NCI-H510A (cell line): ENCODE data around the gene TEDC2.
A peak's percentile ranks its signal among the peaks of the same experiment; 100 is the strongest.

Experiments
- DNase-seq: peaks from one replicate; lab custom pipeline; 2025; lab: John Stamatoyannopoulos, UW

Gene TEDC2

GRCh38 chr16:2465653-2466415 is 5.9 kb downstream of the TEDC2 start:
- no peak for DNase-seq

DNA sequence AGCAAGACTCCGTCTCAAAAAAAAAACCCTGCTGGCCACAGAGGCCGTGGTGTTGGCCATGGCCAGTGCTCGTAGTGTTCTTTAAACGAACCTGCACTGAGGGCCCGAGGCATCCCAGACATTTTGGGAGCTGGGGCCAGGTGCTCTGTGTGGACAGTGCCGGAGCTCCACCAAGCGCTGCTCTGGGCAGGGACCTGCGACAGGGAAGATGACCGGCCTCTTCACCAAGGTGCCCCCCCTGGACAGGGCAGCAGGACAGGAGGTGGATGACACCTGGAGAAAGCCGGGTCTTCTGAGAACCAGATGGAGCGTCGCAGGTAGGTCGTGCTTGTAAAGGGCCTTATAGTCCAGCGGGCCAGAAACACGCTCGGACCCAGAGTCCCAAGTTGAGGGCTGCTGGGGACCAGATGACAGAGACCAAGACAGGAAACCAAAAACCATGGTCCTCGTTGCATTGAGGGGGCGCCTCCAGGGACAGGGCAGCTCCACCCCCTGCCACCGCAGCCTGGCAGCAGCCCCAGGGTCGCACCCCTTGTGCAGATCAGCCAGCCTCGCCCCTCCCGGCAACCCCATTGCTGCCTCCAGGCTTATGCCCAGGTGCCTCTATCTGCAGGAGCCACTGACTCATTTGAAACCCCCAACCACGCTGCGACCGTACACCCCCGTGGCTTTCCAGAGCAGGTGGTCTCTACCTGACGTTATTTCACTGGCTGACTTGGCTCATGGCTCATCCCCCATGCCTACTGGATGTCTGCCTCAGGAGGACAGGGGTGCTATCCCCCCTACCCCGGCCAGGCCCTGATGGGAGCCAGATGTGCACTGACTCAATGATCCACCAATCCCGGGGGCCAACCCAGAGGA is 7.0 kb downstream of the TEDC2 start:
- no peak for DNase-seq

DNA sequence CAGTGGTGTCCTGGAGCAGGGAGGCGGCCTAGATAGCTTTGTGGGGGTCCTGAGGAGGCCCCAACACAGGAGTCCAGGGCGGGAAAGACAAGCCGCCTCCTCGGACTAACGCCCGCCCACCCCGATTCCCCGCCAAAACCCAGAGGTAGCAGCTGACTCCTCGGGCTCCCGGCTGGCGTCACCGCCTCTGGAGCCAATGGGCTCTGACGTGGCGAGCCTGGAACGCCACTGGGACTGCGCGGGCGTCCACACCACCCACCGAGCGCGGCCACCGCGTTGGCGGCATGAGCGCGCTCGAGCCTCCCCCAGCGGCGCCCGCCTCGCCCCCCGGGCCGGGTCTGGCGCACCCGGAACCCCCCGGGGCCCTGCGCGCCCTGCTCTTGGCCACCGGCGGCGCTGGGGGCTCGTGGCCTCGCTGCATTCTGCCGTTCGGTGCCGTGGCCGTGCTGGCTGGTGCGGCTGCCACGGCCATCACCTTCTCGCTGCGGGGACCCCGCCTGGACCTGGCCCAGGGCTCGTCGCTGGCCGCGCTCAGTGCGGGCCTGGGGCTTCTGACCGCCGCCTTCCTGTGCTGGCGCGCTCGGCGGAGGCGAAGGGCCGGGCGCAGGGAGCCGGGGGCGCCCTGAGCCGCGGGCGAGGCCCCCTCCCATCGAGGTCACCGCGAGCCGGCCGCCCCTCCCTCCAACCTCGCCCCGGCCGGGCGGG is 7.8 kb downstream of the TEDC2 start:
- DNase-seq = peak; percentile 78

DNA sequence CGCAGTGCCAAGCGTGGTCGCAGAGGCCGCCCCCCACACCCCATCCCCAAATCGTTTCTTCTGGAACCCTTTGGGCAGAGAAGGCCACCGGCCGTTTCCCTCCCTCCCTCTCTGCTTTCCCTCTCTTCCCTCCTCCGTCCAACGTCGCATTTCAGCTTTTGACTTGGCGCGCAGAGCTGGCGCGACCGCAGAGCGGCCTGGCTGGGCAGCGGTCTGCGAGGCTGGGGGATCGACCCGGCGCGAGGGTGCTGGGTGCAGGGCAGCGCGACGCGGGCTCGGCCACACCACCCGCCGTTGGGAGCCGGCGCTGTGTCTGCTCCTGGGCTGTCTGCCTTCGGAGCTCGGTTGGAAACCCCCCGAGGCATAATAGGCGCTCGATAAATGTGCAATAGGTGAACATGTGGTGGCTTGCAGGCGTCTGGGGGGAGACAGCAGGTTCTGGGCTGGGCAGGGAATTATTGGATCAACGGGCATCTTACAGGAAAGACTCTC is 8.4 kb downstream of the TEDC2 start:
- no peak for DNase-seq

GRCh38 chr16:2468725-2469398 is 9.0 kb downstream of the TEDC2 start:
- peak; percentile 82 for DNase-seq

- no peak for DNase-seq
Observed at GRCh38 chr16:2469399-2470233, 9.7 kb downstream of the TEDC2 start.

- no peak for DNase-seq
Observed at GRCh38 chr16:2470234-2470601, 10.3 kb downstream of the TEDC2 start.

DNA sequence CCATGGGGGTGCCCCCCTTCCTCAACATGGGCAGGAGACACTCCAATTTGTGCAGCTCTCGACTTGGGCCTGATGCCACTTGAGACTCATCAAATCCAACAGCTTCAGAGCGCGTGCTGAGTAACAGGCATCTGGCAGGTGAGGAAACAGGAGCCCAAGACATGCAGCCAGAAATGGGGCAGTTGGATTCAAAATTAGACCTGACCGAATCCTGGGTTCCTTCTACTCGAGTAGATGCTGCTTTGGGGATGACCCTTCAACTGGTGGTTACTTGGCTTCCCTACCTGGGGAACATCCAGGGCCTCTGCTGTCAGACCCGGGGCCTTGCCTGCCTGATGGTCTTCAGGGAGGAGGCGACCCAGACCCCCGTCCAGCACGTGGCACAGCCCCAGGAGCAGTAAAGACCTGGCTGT is 10.7 kb downstream of the TEDC2 start:
- no peak for DNase-seq

- DNase-seq = no peak
Observed at GRCh38 chr16:2471016-2471652, 11.2 kb downstream of the TEDC2 start, which contains the start of gene NTN3. TSS of gene NTN3 (plus strand) at chr16:2471297. CDS start at chr16:2471702, 405 bp downstream.

GRCh38 chr16:2471653-2472487 is 12.0 kb downstream of the TEDC2 start:
- no peak for DNase-seq

GRCh38 chr16:2472488-2472864 is 12.6 kb downstream of the TEDC2 start:
- DNase-seq = no peak

DNA sequence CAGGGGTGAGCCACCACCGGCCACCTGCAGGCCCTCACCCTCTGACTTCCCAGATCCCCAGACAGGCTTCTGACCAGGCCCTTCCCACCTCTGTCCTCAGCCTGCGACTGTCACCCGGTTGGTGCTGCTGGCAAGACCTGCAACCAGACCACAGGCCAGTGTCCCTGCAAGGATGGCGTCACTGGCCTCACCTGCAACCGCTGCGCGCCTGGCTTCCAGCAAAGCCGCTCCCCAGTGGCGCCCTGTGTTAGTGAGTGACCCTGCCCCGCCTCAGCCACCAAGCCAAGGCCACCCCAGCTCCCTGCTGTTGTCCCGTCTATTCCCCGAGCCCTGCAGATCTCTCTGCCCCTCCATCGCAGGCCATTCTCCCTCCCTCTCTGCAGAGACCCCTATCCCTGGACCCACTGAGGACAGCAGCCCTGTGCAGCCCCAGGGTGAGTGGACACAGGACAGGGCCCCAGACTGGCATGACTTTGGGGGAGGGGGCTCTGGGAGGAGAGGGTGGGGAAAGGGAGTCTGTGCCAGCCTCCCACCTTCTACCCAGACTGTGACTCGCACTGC is 13.1 kb downstream of the TEDC2 start:
- no peak for DNase-seq

GRCh38 chr16:2473446-2473926 is 13.6 kb downstream of the TEDC2 start:
- DNase-seq = no peak

DNA sequence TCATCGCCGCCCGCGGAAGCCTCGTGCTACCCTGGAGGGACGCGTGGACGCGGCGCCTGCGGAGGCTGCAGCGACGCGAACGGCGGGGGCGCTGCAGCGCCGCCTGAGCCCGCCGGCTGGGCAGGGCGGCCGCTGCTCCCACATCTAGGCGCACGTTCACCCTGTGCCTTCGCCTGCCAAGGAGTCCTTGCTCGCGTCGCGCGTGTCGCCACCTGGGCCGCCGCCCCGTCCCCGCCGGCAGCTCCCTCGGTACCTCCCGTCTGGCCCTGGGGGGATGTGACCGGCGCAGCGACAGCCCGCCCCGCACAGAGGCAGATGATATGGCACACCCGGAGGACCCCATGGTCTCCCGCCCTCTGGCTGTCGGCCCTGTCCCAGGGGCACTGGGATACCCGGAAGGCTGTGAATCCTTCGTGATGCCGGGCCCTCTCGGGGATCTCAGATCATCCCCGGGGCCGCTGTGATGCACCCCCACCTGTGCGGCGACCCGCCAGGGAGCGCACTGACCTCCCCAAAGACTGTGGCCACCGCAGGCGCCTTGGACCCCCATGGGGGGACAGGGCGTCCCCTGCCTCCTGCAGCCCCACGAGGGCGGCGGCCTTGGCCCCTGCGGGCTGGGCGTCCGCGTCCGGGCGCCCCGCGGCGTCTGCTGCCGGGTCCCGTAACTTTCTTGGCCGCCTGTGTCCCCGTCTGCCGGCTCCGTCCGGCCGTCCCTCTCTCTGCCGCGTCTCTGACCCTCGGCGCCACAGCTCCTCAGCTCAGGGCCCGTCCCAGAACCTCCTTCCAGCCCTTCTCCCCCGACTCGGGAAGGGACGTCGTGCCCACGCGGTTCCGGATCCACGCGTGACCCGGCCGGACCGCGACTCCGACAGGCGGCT is 14.3 kb downstream of the TEDC2 start:
- DNase-seq = no peak

- DNase-seq = peak; percentile 64
Observed at GRCh38 chr16:2474877-2475412, 15.0 kb downstream of the TEDC2 start, which contains the start of gene TBC1D24. TSS of gene TBC1D24 (plus strand) at chr16:2475127. CDS start at chr16:2496149, 21,022 bp downstream.

GRCh38 chr16:2475413-2476344 is 15.8 kb downstream of the TEDC2 start:
- no peak for DNase-seq

DNA sequence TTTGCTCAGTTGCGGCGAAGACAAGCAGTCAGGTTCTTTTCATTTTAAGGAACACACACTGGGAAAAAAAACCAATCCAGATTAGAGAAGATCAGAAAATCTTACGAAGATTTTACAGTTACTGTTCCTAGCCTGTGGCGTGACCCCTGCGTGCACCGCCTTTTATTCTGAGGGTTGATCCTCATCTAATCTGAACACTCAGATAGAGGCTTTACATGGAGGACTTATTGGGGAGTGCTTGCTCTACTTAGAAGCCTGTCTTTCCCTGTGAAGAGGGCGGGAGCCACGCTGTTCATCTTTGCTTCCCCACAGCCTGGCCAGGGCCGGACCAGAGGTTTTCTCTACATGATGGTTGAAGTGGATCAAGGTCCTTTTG is 16.4 kb downstream of the TEDC2 start:
- no peak for DNase-seq
